Activated gamma-delta T cell treated with anti-CD3 and anti-CD28 coated beads, Interleukin-2, amount 50 U/mL, for 16 hours (primary cell): ENCODE results near the gene SMAD3.
"Not testable (repeated sequence)": the region's sequence is repeated elsewhere in the genome, so short reads cannot be mapped to it uniquely, and the experiment has no call there.

Source experiments
- DNase-seq: peaks from one replicate; pipeline ENCODE4 v3.0.0-alpha.2; 2020; ENCODE audit warnings: low read depth

Gene SMAD3

DNA sequence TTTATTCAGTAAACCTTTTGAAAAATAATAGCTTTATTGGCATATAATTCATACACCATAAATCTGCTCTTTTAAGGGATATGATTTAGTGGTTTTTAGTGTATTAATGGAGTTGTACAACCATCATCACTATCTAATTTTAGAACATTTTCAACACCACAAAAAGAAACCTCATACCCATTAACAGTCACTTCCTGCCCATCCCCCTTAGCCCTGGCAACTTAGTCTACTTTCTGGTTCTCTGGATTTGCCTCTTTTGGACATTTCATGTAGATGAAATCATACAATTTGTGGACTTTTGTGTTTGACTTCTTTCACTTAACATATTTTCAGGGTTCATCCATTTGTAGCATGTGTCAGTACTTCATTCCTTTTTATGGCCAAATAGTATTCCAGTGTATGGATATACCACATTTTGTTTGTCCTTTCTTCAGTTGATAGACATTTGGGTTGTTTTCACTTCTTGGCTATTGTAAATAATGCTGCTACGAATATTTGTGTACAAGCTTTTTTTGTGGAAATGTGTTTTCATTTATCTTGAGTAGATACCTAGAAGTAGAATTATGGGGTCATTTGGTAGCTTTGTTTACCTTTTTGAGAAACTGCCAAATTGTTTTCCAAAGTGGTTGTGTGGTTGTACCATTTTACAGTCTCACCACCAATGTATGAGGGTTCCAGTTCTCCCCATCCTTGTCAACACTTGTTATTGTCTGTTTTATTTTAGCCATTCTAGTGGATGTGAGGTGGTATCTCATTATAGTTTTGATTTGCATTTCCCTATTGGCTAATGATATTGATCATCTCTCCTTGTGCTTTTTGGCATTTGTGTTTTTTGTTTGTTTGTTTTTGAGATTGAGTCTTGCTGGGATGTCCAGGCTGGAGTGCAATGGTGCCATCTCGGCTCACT is 45.8 kb downstream of the SMAD3 start:
- no peak for DNase-seq

DNA sequence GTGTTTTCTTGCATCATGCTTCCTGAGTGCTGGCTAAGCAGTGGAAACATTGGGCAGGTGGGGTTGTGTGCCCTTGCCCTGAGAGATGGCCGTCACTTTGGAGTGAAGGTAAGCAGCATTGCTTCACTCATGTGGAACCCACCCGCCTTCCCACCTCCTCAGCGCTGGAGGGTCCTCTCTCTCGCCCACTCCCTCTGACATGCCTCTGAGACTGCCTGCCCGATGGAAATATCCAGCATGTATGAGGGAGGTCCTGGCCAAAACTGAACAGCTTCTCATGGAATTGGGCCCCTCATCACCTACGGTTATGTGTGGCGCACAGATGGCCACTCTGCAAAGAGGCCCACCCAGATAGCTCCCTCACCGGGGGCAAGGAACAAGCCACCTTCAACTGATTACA is 48.6 kb downstream of the SMAD3 start:
- DNase-seq: no peak

DNA sequence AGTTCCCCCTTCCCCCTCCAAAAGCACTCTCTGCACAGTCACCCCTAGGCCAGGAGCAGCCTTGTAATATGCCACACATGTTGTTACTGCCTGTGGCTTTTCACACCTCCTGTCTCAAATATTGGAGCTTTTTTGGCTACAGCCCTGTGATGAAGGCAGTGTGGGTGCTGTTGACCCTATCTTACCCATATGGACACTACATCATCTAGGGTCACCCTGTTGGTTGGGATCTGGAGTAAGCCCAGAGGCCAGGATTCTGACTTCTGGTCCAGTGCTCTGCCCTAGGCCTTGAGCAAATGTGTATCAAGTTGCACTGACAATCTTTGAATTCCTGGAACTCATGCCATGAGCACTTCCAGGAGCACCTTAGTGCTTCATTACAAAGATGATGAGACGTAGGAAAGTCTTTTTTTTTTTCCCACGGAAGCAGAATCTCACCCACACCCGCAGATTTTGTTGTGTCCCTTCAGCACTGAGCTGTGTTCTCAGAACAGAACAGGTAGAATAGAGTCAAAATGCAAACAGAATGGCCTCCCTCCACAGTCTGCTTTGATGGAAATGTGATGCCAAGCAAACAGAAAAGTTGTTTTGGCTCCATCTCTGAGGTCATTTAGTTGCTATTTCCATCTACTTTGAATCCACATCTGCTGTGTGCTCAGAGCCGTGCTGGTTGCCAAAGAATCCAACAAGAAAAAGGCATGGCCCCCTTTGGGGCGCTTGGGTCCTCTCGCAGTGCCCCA is 49.6 kb downstream of the SMAD3 start:
- no peak for DNase-seq

DNA sequence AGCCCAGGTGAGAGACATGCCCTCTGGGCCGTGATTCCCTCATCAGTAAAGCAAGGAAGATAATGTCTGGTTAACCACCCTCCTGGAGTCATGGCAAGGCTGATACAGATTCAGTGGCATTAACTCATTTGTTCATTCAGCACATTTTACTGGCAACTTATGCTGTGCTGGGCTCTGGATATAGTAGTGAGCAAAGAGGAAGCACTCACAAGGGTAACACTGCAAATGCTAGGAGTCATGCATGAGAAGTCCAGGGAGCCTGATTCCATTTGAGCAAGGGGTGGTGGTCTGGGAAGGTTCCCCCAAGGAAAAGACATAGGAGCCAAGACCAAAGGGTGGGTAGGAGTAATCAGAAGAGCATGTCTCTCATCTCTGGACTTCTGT is 50.2 kb downstream of the SMAD3 start:
- no peak for DNase-seq

DNA sequence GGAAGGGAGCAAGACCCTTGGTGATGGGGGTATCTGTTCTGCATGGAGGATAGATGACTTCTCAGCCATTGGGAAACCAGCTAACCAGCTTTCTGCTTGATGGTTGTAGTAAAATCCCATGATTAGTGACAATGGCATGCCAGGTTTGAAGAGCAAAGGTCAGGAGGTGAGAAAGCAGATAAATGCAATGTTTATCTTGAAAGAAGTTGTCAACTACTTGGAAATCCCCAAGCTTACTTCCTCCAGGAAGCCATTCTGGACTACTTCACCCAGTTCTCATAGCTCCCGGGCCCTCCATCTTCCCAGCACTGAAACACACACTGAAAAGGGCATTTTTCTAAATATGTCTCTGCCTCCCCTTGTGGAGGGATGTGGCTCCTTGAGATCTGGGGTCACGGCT is 51.3 kb downstream of the SMAD3 start:
- DNase-seq: no peak

DNA sequence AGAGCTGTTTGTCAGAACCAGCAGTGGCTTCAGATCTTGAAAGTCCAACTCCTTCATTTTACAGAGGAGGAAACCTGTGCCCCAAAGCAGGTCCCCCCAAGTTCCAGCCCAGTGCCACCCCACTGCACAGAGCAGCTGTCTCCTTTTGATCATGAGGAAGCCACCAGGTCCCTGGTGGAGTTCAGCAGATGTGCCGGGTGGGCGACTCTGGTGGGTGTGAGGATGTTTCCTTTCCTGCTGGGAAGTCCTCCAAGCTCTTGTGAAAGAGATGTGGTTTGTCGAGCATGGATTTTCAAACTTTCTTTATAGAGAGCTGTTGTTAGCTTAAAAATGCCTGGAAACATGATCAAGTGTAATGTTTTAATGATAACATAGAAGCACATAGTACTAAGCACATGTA is 52.0 kb downstream of the SMAD3 start:
- DNase-seq: no peak

DNA sequence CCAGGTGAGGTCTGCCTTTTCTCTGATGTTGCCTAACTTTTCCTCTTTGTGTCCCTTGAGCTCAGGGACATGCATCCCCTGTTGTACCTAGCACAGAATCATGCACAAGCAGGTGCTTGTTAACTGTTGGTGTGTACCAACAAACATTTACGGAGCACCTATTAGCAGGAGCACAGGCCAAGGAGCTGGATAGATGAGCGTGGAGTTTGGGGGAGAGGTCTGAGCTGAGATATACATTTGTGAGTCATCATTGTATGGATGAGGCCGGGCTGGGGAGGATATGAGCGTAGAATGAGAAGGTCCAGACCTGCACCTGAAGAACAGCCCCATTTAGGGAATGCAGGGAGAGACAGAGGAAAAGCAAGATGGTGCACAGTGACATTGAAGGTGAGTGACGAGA is 53.4 kb downstream of the SMAD3 start:
- no peak for DNase-seq

DNA sequence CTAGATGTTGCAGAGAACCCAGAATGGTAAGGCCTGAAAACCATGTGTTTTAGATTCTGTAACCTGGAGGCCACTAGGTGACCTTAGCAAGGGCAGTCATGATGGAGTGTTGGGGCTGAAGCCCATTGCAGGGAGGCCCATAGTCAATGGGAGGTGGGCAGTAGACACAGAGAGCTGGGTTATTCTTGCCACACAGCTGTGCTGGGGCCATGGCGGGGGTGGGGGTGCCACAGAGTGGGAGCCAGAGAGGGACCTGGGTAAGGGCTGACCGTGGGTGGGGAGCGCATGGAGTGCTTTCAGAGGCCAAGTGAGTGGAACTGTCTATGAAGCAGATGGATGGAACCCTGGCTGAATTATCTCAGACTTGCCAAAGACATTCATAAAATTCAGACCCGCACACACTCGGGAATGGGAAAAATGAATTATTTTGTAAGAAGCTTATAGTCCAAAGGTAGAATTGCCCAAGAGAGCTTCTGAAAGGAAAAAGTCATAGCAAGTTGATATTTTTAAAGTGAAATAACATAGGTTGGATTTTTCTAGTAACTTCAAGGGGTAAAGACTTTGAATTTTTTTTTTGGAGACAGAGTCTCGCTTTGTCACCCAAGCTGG is 53.9 kb downstream of the SMAD3 start:
- no peak for DNase-seq

DNA sequence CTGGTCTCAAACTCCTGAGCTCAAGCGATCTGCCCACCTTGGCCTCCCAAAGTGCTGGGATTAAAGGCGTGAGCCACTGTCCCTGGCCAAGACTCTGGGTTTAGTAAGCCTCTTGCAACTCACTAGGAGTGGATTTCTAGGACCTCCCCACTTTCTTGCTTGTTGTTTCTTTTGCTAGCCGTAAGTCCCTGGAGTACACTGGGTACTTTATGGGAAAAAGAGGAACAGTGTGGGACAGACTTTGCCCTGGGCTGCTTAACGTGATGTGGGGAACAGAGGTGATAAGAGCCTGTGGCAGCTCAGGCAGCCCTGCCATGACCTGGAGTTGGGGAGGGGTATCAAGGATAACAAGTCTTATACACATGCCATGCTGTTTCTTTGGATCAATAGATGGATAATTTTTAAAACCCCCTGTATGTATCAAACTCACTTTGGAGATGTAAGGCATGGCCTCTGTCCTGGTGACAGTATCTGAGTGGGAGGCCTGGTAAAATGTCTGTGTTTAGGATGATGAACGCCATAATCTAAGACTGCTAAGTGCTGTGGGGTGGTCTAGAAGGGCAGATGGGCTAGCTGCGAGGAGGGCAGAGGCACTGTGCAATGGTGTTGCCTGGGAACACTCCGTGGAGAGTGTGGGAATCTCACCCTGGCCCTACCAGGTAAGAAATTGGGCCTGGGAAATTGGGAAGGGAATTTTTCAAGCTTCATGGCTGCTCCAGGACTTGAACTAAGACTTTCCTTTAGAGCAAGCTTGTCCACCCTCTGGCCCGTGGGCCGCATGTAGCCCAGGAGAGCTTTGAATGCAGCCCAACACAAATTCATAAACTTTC is 54.8 kb downstream of the SMAD3 start:
- no peak for DNase-seq

DNA sequence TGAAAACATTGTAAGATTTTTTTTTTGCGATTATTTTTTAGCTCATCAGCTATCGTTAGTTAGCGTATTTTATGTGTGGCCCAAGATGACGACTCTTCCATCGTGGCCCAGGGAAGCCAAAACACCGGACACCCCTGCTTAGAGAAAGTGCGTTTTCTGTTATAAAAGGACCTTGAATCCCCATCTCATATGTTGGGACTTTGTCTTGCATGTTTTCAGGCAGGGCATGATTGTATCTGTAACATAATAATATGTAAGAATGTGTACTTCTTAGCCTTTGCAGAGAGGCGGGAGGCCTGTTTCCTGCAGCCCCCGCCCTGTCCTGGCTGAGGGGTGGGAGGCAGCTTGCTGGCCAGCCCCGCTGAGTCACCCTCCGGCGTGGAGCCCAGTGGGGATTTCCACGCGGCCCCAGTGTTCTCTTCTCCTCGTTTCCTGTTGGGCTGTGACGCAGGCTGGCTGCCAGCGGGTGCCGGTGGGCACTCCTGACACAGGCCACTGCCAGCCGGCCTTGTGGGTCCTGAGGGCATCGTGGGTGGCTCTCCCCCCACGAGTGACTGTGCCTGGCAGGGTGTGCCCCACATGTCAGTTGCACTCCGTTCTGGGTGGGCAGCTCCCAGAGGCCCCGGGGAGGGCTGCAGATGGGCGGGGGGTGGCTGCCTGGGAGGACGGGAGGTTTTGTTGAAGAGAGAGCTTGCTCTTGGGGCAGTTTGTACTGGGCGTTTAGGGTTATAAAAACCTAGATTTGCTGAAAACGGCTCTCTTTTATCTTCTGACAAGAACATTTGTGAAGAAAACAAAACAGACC is 55.6 kb downstream of the SMAD3 start:
- DNase-seq: peak; percentile 89

DNA sequence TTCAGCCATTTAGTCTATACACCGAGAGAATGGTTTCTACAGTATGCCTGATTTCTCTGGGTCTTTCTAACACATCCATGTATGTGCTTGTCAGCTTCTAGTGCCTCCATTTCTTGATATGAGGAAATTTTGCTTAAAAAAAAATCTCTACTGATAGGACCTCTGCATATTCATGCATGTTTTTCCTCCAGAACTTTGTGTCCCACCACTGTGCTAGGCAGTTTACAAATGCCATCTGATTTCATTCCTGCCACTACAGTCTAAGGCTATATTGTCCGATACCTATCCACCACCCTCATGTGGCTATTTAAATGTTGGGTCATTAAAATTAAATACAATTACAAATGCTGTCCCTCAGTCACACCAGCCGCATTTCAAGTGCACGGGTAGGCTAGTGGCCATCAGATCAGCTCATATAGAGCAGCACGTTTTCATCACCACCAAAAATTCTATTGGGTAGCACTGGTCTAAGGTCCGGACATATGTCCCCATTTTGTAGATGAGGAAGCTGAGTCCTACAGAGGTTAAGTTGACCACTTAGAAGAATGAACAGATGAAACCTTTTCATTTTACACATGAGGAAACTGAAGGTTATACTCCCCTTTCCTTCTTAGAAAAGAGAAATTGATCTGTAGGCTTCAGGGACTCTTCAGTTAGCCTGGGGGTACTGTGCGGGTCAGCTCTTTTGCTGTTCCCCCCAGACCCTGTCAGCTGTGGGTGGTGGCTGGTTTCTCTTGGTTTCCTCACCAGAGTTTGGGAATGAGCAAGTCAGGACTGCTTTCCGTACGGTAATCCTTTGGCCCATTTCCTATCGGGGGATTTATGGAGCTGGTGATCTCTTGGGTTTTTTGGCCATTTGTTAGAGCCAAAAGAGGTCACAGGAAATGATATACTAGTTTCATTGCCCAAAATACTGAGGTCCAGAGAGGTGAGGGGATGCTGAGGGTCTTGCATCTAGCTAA is 56.5 kb downstream of the SMAD3 start:
- DNase-seq: no peak

DNA sequence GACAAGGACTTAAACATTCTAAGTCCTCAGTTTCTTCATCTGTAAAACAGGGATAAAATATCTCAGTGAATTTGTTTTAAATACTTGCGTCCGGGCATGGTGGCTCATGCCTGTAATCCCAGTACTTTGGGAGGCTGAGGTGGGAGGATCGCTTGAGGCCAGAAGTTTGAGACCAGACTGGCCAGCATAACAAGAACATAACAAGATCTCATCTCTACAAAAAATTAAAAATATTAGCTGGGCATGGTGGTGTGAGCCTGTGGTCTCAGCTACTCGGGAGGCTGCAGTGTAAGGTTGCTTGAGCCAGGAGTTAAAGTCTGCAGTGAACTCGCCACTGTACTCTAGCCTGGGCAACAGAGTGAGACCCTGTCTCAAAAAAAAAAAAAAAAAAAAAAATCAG is 57.4 kb downstream of the SMAD3 start:
- DNase-seq: not testable (repeated sequence)

DNA sequence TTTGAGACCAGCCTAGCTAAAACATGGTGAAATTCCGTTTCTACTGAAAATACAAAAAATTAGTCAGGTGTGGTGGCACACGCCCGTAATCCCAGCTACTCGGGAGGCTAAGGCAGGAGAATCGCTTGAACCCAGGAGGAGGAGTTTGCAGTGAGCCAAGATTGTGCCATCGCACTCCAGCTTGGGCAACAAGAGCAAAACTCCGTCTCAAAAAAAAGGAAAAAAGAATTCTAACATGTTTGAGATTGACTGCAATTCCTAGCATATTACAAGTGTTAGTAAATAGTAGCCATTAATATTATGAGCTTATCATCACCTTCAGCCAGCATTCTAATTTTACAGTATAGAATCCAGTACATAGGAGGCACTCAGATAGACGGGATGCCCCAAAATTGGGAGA is 57.9 kb downstream of the SMAD3 start:
- DNase-seq: not testable (repeated sequence)

DNA sequence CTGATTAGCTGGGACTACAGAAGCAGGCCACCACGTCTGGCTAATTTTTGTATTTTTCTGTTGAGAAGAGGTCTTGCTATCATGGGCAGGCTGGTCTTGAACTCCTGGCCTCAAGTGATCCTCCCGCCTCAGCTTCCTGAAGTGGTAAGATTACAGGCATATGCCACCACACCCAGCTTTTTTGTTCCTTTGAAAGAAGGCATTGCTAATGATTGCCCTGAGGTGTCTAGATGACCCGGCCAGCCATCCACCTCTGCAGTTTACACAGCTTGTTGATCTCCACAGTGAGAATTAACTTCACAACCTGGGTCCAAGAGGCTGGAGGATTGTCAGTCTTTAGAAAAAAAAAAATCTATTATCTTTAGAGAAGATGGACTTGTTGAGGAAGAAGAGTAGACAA is 58.7 kb downstream of the SMAD3 start:
- no peak for DNase-seq

DNA sequence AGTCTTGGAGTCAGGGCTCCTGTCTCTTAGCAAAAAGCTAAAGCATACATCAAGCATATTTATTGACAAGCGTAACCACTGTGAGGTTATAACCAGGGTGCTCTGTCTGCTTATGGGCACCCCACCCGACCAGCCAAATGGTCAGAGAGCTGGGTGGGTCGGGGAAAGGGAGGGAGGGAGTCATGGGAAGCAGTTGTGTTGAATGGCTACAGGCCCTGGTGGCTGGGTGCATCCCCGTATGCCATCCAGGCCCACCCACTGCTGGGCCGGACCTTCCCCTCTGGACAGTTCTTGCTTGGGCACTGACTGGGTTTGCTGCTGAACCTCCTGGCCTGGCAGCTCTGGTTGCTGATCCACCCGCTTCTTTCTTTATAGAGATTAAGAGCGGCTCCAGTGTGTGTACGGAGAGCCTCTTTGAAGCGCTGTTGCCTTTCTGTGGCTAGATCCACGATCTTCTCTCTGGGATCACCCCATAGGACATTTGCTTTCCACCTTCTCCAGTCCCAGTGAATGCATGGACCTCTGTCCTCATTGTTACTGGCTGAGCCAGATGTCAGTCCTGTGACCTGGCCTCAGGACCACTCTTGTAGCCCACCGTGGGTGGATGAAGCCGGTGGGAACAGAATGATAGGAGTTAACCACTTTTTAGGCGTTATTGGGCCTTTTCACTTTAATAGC is 59.6 kb downstream of the SMAD3 start:
- DNase-seq: no peak

DNA sequence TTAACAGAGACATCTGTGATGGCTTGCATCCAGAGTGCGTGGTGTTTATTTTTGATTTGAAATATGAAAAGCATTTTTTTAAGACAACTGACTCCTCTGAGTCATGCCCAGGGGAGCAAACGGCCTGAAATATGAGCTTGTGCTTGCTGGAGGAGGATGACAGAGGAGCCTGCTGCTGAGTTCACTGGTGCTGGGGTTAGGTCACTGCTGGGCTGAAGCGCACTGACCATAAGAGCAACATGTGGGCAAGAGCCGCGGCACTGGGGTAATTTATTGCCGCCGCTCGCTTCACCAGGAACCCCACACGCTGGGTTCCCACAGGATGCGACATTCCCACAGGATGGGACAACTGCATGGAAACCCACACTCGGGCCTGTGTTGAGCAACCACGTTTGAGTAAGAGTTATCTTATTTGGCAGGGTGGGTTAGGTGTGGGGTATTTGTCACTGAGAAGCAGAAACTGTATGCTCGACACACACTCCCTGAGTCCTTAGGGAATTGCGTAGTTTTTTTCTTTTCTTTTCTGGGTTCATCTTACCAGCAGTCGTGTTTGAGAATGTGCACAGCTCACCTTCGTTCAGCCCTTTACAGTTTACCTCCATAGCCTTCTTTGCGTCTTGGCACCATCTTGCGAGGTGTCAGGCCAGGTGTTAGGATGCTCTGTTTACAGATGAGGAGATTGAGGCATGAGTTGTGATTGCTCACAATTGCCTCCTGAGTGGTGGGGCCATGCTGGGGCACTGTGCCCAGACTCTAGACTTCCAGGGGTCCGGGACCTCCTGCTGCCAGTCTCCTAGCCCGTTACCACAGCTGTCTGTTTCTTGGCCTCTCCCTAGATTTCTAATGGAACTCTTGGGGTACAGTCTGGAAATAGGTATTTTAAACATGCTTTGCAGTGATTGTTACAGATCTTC is 60.4 kb downstream of the SMAD3 start:
- no peak for DNase-seq

DNA sequence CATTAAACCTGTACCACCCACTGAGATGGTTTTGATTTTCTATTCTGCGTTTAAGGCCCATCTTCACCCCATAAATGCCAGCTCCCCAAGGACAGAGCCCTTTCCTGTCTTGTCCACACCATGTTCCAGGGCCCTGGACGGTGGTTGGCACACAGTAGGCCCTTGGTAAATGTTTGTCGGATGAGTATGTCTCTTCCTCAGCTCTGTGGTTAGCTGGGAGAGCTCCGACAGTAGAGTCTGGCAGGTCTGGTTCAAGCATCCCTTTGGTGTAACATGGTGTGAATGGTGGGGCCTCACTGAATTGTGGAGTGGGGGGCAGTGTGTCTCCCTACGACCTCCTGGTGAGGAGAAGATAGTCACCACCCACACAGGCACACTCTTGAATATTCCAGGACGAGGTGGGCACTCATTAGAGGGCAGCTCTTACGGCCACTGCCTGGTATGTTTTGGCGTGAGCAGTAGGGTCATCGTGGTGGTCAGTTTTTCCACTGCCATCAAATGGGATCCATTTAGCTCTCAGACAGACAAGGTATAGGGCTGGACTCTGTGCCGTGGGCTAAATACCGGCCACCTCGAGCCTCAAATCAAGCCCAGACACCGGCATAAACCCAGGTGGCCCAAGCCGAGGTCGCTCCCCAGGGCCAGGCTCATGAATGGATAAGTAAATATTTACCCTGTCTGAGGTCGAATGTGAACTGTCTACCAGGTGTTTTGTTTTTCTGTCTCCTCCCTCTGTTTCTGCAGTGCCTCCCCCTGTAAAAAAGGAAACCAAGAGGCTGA is 61.3 kb downstream of the SMAD3 start:
- DNase-seq: no peak

DNA sequence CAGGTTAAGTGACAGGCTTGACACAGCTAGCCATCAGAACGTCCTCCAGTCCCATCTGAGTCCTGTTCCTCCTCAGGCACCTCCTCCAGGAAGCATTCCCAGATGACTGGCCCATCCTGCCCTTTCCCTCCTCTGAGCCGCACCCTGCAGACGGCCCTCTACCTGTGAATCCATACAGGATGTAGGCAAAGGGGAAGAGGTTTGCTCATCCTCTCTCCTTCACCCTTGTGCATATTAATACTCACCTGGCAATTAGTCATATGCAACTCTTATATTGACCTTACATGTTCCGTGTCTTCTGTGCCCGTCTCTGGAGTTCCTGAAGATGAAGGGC is 61.9 kb downstream of the SMAD3 start:
- no peak for DNase-seq
